Measurements from ENCODE around the gene MGRN1. TPM values are rescaled to one million over a fixed set of nuclear protein-coding genes. Genes with fewer than 3 reads are reported as not detected.
A peak's percentile ranks its signal among the peaks of the same experiment; 100 is the strongest.

MGRN1 gene
- total and polyA plus RNA-seq, 2 of the 13 experiments (the other 11 are each of a cell fraction or from before 2014, with no cell fraction given): 11.9 to 12.6 TPM

DNA sequence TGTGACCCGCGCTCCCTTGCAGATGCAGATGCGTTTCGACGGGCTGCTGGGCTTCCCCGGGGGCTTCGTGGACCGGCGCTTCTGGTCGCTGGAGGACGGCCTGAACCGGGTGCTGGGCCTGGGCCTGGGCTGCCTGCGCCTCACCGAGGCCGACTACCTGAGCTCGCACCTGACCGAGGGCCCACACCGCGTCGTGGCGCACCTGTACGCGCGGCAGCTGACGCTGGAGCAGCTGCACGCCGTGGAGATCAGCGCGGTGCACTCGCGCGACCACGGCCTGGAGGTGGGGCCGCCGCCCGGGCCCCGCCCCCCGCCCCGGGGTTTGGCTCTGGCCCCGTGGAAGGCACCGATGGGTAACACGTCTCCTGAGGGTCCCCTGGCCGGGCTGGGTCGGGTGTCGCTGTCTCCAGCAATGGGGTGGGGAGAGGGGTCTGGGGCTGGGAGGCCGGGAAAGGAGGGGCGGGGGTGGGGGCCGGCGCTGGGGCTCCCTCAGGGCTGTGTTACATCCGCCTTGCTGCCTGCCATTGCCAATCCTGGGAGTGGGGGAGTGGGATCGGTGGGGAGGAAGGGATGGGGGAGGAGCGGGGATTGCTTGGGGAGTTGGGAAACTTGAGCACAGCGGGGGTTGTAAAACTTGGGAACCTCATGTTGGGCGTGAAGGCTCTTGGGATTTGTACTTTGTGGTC, 69.5 kb downstream of the MGRN1 start (continued):
- TF ChIP-seq ZBTB44 (CRISPR knock-in tag; IDR thresholded peaks at IDR 0.05): no peak
- TF ChIP-seq ZSCAN31 (CRISPR knock-in tag; IDR thresholded peaks at IDR 0.05; ENCODE audit: low read depth): no peak
- TF ChIP-seq ZMYM2 (CRISPR knock-in tag; IDR thresholded peaks at IDR 0.05): no peak
- TF ChIP-seq ZNF275 (CRISPR knock-in tag; IDR thresholded peaks at IDR 0.05; ENCODE audit: borderline replicate concordance): 0 out of 2 replicates have a peak, but pooled peaks have one; percentile 6
- TF ChIP-seq MED8 (CRISPR knock-in tag; IDR thresholded peaks at IDR 0.05; ENCODE audit: insufficient replicate concordance): no peak
- peak; percentile 27; the same call in 1 of the 2 replicates for TF ChIP-seq NR2C2 (CRISPR knock-in tag; IDR thresholded peaks at IDR 0.05; ENCODE audit: borderline replicate concordance)
- TF ChIP-seq ZNF562 (CRISPR knock-in tag; IDR thresholded peaks at IDR 0.05; ENCODE audit: borderline replicate concordance): no peak
- no peak for TF ChIP-seq ZZZ3 (CRISPR knock-in tag; IDR thresholded peaks at IDR 0.05; ENCODE audit: borderline replicate concordance)
- TF ChIP-seq ZNF343 (CRISPR knock-in tag; IDR thresholded peaks at IDR 0.05): no peak
- TF ChIP-seq GLI4 (CRISPR knock-in tag; IDR thresholded peaks at IDR 0.05; ENCODE audit: borderline replicate concordance): peak; percentile 77
- TF ChIP-seq MAF1 (CRISPR knock-in tag; IDR thresholded peaks at IDR 0.05; ENCODE audit: borderline replicate concordance): no peak
- peak; percentile 9; the same call in 1 of the 2 replicates for TF ChIP-seq NFKB2 (CRISPR knock-in tag; IDR thresholded peaks at IDR 0.05; ENCODE audit: borderline replicate concordance)
- TF ChIP-seq ZNF850 (CRISPR knock-in tag; conservative IDR thresholded peaks at IDR 0.05): no peak
- TF ChIP-seq, protein P1, sequence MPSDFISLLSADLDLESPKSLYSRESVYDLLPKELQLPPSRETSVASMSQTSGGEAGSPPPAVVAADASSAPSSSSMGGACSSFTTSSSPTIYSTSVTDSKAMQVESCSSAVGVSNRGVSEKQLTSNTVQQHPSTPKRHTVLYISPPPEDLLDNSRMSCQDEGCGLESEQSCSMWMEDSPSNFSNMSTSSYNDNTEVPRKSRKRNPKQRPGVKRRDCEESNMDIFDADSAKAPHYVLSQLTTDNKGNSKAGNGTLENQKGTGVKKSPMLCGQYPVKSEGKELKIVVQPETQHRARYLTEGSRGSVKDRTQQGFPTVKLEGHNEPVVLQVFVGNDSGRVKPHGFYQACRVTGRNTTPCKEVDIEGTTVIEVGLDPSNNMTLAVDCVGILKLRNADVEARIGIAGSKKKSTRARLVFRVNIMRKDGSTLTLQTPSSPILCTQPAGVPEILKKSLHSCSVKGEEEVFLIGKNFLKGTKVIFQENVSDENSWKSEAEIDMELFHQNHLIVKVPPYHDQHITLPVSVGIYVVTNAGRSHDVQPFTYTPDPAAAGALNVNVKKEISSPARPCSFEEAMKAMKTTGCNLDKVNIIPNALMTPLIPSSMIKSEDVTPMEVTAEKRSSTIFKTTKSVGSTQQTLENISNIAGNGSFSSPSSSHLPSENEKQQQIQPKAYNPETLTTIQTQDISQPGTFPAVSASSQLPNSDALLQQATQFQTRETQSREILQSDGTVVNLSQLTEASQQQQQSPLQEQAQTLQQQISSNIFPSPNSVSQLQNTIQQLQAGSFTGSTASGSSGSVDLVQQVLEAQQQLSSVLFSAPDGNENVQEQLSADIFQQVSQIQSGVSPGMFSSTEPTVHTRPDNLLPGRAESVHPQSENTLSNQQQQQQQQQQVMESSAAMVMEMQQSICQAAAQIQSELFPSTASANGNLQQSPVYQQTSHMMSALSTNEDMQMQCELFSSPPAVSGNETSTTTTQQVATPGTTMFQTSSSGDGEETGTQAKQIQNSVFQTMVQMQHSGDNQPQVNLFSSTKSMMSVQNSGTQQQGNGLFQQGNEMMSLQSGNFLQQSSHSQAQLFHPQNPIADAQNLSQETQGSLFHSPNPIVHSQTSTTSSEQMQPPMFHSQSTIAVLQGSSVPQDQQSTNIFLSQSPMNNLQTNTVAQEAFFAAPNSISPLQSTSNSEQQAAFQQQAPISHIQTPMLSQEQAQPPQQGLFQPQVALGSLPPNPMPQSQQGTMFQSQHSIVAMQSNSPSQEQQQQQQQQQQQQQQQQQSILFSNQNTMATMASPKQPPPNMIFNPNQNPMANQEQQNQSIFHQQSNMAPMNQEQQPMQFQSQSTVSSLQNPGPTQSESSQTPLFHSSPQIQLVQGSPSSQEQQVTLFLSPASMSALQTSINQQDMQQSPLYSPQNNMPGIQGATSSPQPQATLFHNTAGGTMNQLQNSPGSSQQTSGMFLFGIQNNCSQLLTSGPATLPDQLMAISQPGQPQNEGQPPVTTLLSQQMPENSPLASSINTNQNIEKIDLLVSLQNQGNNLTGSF (CRISPR knock-in tag; IDR thresholded peaks at IDR 0.05): no peak
- TF ChIP-seq, protein P2, sequence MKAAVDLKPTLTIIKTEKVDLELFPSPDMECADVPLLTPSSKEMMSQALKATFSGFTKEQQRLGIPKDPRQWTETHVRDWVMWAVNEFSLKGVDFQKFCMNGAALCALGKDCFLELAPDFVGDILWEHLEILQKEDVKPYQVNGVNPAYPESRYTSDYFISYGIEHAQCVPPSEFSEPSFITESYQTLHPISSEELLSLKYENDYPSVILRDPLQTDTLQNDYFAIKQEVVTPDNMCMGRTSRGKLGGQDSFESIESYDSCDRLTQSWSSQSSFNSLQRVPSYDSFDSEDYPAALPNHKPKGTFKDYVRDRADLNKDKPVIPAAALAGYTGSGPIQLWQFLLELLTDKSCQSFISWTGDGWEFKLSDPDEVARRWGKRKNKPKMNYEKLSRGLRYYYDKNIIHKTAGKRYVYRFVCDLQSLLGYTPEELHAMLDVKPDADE (CRISPR knock-in tag; IDR thresholded peaks at IDR 0.05): 0 out of 2 replicates have a peak, but pooled peaks have one; percentile 29
- no peak for TF ChIP-seq ZNF496 (CRISPR knock-in tag; IDR thresholded peaks at IDR 0.05; ENCODE audit: insufficient replicate concordance)
- 0 out of 2 replicates have a peak, but pooled peaks have one; percentile 5 for TF ChIP-seq MXD3 (CRISPR knock-in tag; IDR thresholded peaks at IDR 0.05)

All from HepG2 (cell line).